HEK293 (cell line): ENCODE measurements around the gene ZNF396.

Source experiments
- CTCF ChIA-PET: fragments of 350-600 bp; formaldehyde crosslinking; extraction: SDS; loops from one replicate; lab custom pipeline; 2021; ENCODE audit warnings: antibody characterized with exemption; lab: Yijun Ruan, JAX
- POLR2A ChIA-PET: fragments of 300-600 bp; formaldehyde crosslinking; extraction: SDS; loops from one replicate; lab custom pipeline; 2020; ENCODE audit warnings: antibody characterized with exemption, inconsistent platforms; lab: Yijun Ruan, JAX
- H3K27ac ChIP-seq: fragments of 200-500 bp; sonication (Bioruptor generic); 2 replicates; pipeline ENCODE4 v1.5.1; 2014; ENCODE audit warnings: low read depth, low read length, control low read depth, inconsistent platforms; ENCODE audit errors: extremely low read depth
- H3K36me3 ChIP-seq, 2 experiments: fragments of 200-500 bp in 1 of 2; sonication (Bioruptor generic) in 1 of 2; 1 replicate in 1 of 2; 2 replicates in 1 of 2; pipeline ENCODE4 v1.5.1; 2014 to 2017; ENCODE audit warnings: inconsistent platforms in 2 of 2, low read length in 2 of 2; ENCODE audit not compliant: control insufficient read depth in 2 of 2, insufficient read depth in 1 of 2
- H3K4me1 ChIP-seq: fragments of 200-500 bp; sonication (Bioruptor generic); 2 replicates; pipeline ENCODE4 v1.5.1; 2014; ENCODE audit warnings: mild to moderate bottlenecking, low read length, inconsistent platforms; ENCODE audit not compliant: control insufficient read depth, insufficient read depth
- H3K4me3 ChIP-seq: 2 replicates; pipeline ENCODE4 v1.5.1; 2011; ENCODE audit warnings: low read depth, mild to moderate bottlenecking, control low read depth, low read length, moderate library complexity
- H3K9me3 ChIP-seq: fragments of 200-500 bp; sonication (Bioruptor generic); 2 replicates; pipeline ENCODE4 v1.5.1; 2014; ENCODE audit warnings: low read depth, low read length, inconsistent platforms; ENCODE audit not compliant: control insufficient read depth, insufficient read depth
- BCL11B ChIP-seq: fragments of 450-650 bp; formaldehyde crosslinking; IDR thresholded peaks from 2 replicates; pipeline ENCODE4 v1.5.1; 2016; ENCODE audit warnings: low read depth, missing biosample characterization, missing genetic modification characterization
- GFI1B ChIP-seq: fragments of 450-650 bp; formaldehyde crosslinking; IDR thresholded peaks from 2 replicates; pipeline ENCODE4 v1.5.1; 2016; ENCODE audit warnings: missing biosample characterization, missing genetic modification characterization
- GLI4 ChIP-seq: fragments of 450-650 bp; formaldehyde crosslinking; IDR thresholded peaks from 2 replicates; pipeline ENCODE4 v1.5.1; 2016; ENCODE audit warnings: missing biosample characterization, missing genetic modification characterization
- PATZ1 ChIP-seq: fragments of 450-650 bp; formaldehyde crosslinking; IDR thresholded peaks from 2 replicates; pipeline ENCODE4 v1.5.1; 2016; ENCODE audit warnings: missing biosample characterization, missing genetic modification characterization
- PBX3 ChIP-seq: sonication (generic); formaldehyde crosslinking; IDR thresholded peaks from 2 replicates; pipeline ENCODE4 v1.8.1; 2022; ENCODE audit warnings: mild to moderate bottlenecking, moderate library complexity, missing genetic modification reagents
- PRDM1 ChIP-seq: fragments of 450-650 bp; formaldehyde crosslinking; IDR thresholded peaks from 2 replicates; pipeline ENCODE4; 2016; ENCODE audit warnings: missing biosample characterization, missing genetic modification characterization
- RBAK ChIP-seq: fragments of 450-650 bp; formaldehyde crosslinking; IDR thresholded peaks from 2 replicates; pipeline ENCODE4 v1.5.1; 2016; ENCODE audit warnings: missing biosample characterization, missing genetic modification characterization
- ZBTB48 ChIP-seq: fragments of 450-650 bp; formaldehyde crosslinking; IDR thresholded peaks from 2 replicates; pipeline ENCODE4 v1.5.1; 2016; ENCODE audit warnings: missing biosample characterization, missing genetic modification characterization
- ZFP69B ChIP-seq: fragments of 450-650 bp; formaldehyde crosslinking; IDR thresholded peaks from 2 replicates; pipeline ENCODE4 v1.5.1; 2016; ENCODE audit warnings: missing biosample characterization, missing genetic modification characterization
- ZNF211 ChIP-seq: fragments of 450-650 bp; formaldehyde crosslinking; IDR thresholded peaks from 2 replicates; pipeline ENCODE4 v1.5.1; 2016; ENCODE audit warnings: low read depth, missing biosample characterization, missing genetic modification characterization
- ZNF248 ChIP-seq: fragments of 450-650 bp; formaldehyde crosslinking; IDR thresholded peaks from 2 replicates; pipeline ENCODE4 v1.5.1; 2017; ENCODE audit warnings: missing biosample characterization, missing genetic modification characterization
- ZNF311 ChIP-seq: fragments of 450-650 bp; formaldehyde crosslinking; IDR thresholded peaks from 2 replicates; pipeline ENCODE4 v1.5.1; 2017; ENCODE audit warnings: missing biosample characterization, missing genetic modification characterization, borderline replicate concordance
- ZNF350 ChIP-seq: fragments of 450-650 bp; formaldehyde crosslinking; IDR thresholded peaks from 2 replicates; pipeline ENCODE4 v1.5.0; 2017; ENCODE audit warnings: missing biosample characterization, mild to moderate bottlenecking, missing genetic modification characterization
- ZNF433 ChIP-seq: fragments of 450-650 bp; formaldehyde crosslinking; IDR thresholded peaks from 2 replicates; pipeline ENCODE4 v1.5.1; 2016; ENCODE audit warnings: missing biosample characterization, missing genetic modification characterization, low read depth
- ZNF488 ChIP-seq: fragments of 450-650 bp; formaldehyde crosslinking; IDR thresholded peaks from 2 replicates; pipeline ENCODE4 v1.5.1; 2016; ENCODE audit warnings: missing biosample characterization, missing genetic modification characterization
- ZNF544 ChIP-seq: fragments of 450-650 bp; formaldehyde crosslinking; IDR thresholded peaks from 2 replicates; pipeline ENCODE4 v1.5.0; 2017; ENCODE audit warnings: missing biosample characterization, missing genetic modification characterization
- ZNF549 ChIP-seq: fragments of 450-650 bp; IDR thresholded peaks from 2 replicates; pipeline ENCODE4 v1.5.1; 2018; ENCODE audit warnings: missing biosample characterization, missing genetic modification characterization, mild to moderate bottlenecking, inconsistent platforms, moderate library complexity
- ZNF560 ChIP-seq: fragments of 450-650 bp; formaldehyde crosslinking; IDR thresholded peaks from 2 replicates; pipeline ENCODE4 v1.5.1; 2017; ENCODE audit warnings: missing biosample characterization, missing genetic modification characterization, borderline replicate concordance
- ZNF571 ChIP-seq: fragments of 450-650 bp; formaldehyde crosslinking; IDR thresholded peaks from 2 replicates; pipeline ENCODE4 v1.5.0; 2017; ENCODE audit warnings: missing biosample characterization, missing genetic modification characterization
- ZNF610 ChIP-seq: fragments of 450-650 bp; formaldehyde crosslinking; IDR thresholded peaks from 2 replicates; pipeline ENCODE4 v1.5.1; 2016; ENCODE audit warnings: missing biosample characterization, missing genetic modification characterization, borderline replicate concordance
- ZNF629 ChIP-seq: fragments of 450-650 bp; formaldehyde crosslinking; IDR thresholded peaks from 2 replicates; pipeline ENCODE4 v1.5.1; 2017; ENCODE audit warnings: missing biosample characterization, missing genetic modification characterization
- ZNF639 ChIP-seq: fragments of 450-650 bp; formaldehyde crosslinking; IDR thresholded peaks from 2 replicates; pipeline ENCODE4 v1.5.1; 2016; ENCODE audit warnings: missing biosample characterization, missing genetic modification characterization
- ZNF658 ChIP-seq: fragments of 450-650 bp; formaldehyde crosslinking; IDR thresholded peaks from 2 replicates; pipeline ENCODE4; 2016; ENCODE audit warnings: missing biosample characterization, missing genetic modification characterization
- ZNF704 ChIP-seq: fragments of 450-650 bp; formaldehyde crosslinking; IDR thresholded peaks from 2 replicates; pipeline ENCODE4 v1.5.1; 2016; ENCODE audit warnings: missing biosample characterization, missing genetic modification characterization

Gene ZNF396

GRCh38 chr18:35334212-35334611 lies 42.9 kb downstream of the ZNF396 start:
- no peak overlapping the region for H3K4me3 ChIP-seq
- no peak overlapping the region for H3K27ac ChIP-seq
- no peaks in the 10 kb centered on the region for H3K9me3 ChIP-seq
- no peaks in the 10 kb centered on the region for H3K4me1 ChIP-seq
- POLR2A ChIA-PET: interaction anchor here (0.6 to 1.4 kb wide), 3 partner anchors 10 to 44 kb away, joined by 3 to 4 read pairs (median 3); partner anchors contain the start of genes ZNF24 and ZSCAN30
- CTCF ChIA-PET: interaction anchor here (0.6 to 1.3 kb wide), 2 partner anchors 103 to 327 kb away, joined by 3 to 7 read pairs; no protein-coding TSS in a partner anchor
- TF ChIP-seq ZNF211 (tag by site-specific recombination) (no peak), ZNF311 (tag by site-specific recombination) (no peak), ZFP69B (no peak), PATZ1 (no peak), ZNF571 (tag by site-specific recombination) (no peak), ZNF610 (tag by site-specific recombination) (no peak), PBX3 (CRISPR knock-in tag) (no peak), ZNF704 (tag by site-specific recombination) (no peak), ZBTB48 (tag by site-specific recombination) (no peak), ZNF639 (tag by site-specific recombination) (no peak), ZNF549 (tag by site-specific recombination) (no peak), ZNF658 (tag by site-specific recombination) (no peak), GFI1B (tag by site-specific recombination) (no peak), ZNF488 (tag by site-specific recombination) (no peak), ZNF248 (tag by site-specific recombination) (no peak), ZNF544 (tag by site-specific recombination) (no peak), ZNF560 (no peak), ZNF433 (tag by site-specific recombination) (no peak)
- H3K36me3 ChIP-seq: peaks cover 36 to 79% of the 10 kb centered on the region in 2 experiments

- H3K9me3 ChIP-seq: no peaks in the 10 kb centered on the region
- H3K36me3 ChIP-seq: peaks cover 22 to 52% of the 10 kb centered on the region in 2 experiments; a peak in 2 of 3 replicates
- ChIA-PET POLR2A (no interaction called here), CTCF (interaction anchor here (0.6 kb wide), 1 partner anchor 466 kb away, joined by 3 read pairs; no protein-coding TSS in a partner anchor)
- H3K4me1 ChIP-seq: no peaks in the 10 kb centered on the region
- H3K4me3 ChIP-seq: no peak overlapping the region
- TF ChIP-seq ZNF350: no peak
- peak; percentile 85 for TF ChIP-seq PRDM1 (tag by site-specific recombination)
- TF ChIP-seq GLI4 (tag by site-specific recombination): no peak
- TF ChIP-seq ZNF639 (tag by site-specific recombination): no peak
- TF ChIP-seq ZNF629: no peak
- no peak for TF ChIP-seq BCL11B
- no peak for TF ChIP-seq RBAK (tag by site-specific recombination)
- H3K27ac ChIP-seq: no peak overlapping the region
Observed at GRCh38 chr18:35331367-35332087, 45.6 kb downstream of the ZNF396 start.
